Neural progenitor cell (in vitro differentiated cells): ENCODE data around the gene LRIG2. TPM values are rescaled to one million over a fixed set of nuclear protein-coding genes. Genes with fewer than 3 reads are reported as not detected.
"Not testable (repeated sequence)": the region's sequence is repeated elsewhere in the genome, so short reads cannot be mapped to it uniquely, and the experiment has no call there.

Source experiments
- DNase-seq: peaks from one replicate; pipeline ENCODE4 v3.0.0-alpha.2; 2016; ENCODE audit warnings: low spot score
- H2AFZ ChIP-seq: fragments of 200-600 bp; sonication (generic); replicated peaks from 2 replicates; pipeline ENCODE4 v1.6.1; 2016; ENCODE audit warnings: antibody characterized with exemption
- H3F3A ChIP-seq: fragments of 200-600 bp; sonication (generic); 2 replicates; pipeline ENCODE4 v1.6.1; 2016; ENCODE audit warnings: antibody characterized with exemption, low read depth
- H3K27ac ChIP-seq: fragments of 200-600 bp; sonication (generic); 2 replicates; pipeline ENCODE4 v1.5.1; 2016; ENCODE audit warnings: mild to moderate bottlenecking
- H3K27me3 ChIP-seq: fragments of 200-600 bp; sonication (generic); 2 replicates; pipeline ENCODE4 v1.6.1; 2016; ENCODE audit warnings: mild to moderate bottlenecking, moderate library complexity
- H3K36me3 ChIP-seq: fragments of 200-600 bp; sonication (generic); 2 replicates; pipeline ENCODE4 v1.5.1; 2016
- H3K4me1 ChIP-seq: fragments of 200-600 bp; sonication (generic); 2 replicates; pipeline ENCODE4 v1.6.1; 2016; ENCODE audit warnings: mixed run types
- H3K4me2 ChIP-seq: fragments of 200-600 bp; sonication (generic); 2 replicates; pipeline ENCODE4 v1.6.1; 2016
- H3K4me3 ChIP-seq: fragments of 200-600 bp; sonication (generic); 2 replicates; pipeline ENCODE4 v1.5.1; 2016
- H3K79me2 ChIP-seq: fragments of 200-600 bp; sonication (generic); 2 replicates; pipeline ENCODE4 v1.6.1; 2016; ENCODE audit warnings: low read depth
- H3K9ac ChIP-seq: fragments of 200-600 bp; sonication (generic); 2 replicates; pipeline ENCODE4 v1.6.1; 2016
- H3K9me3 ChIP-seq: fragments of 200-600 bp; sonication (generic); 2 replicates; pipeline ENCODE4 v1.5.1; 2016; ENCODE audit warnings: low read depth
- H4K20me1 ChIP-seq: fragments of 200-600 bp; sonication (generic); 2 replicates; pipeline ENCODE4 v1.6.1; 2016; ENCODE audit warnings: low read depth
- H3K27ac Mint-ChIP-seq: 3 replicates; pipeline ENCODE4 v1.8.0; 2021; ENCODE audit warnings: mixed read lengths
- H3K27me3 Mint-ChIP-seq: 2 replicates; pipeline ENCODE4 v1.8.0; 2022; ENCODE audit warnings: low read depth, mild to moderate bottlenecking, inconsistent platforms, moderate library complexity, mixed read lengths; ENCODE audit not compliant: insufficient read depth
- H3K36me3 Mint-ChIP-seq: 3 replicates; pipeline ENCODE4 v1.8.0; 2021; ENCODE audit warnings: mixed read lengths
- H3K4me1 Mint-ChIP-seq: 3 replicates; pipeline ENCODE4 v1.8.0; 2021; ENCODE audit warnings: mixed read lengths
- H3K4me3 Mint-ChIP-seq: 3 replicates; pipeline ENCODE4 v1.8.0; 2021; ENCODE audit warnings: mild to moderate bottlenecking, moderate library complexity, mixed read lengths
- H3K9me3 Mint-ChIP-seq: 3 replicates; pipeline ENCODE4 v1.8.0; 2020; ENCODE audit warnings: mixed read lengths
- CTCF ChIP-seq: fragments of 200-600 bp; sonication (generic); IDR thresholded peaks from 2 replicates; pipeline ENCODE4 v1.5.1; 2017; ENCODE audit warnings: antibody characterized with exemption, mild to moderate bottlenecking
- EZH2 ChIP-seq: fragments of 200-600 bp; sonication (generic); IDR thresholded peaks from 2 replicates; pipeline ENCODE4 v1.6.1; 2017; ENCODE audit warnings: antibody characterized with exemption, mild to moderate bottlenecking, moderate library complexity
- EZH2phosphoT487 ChIP-seq: fragments of 200-600 bp; sonication (generic); IDR thresholded peaks from 2 replicates; pipeline ENCODE4 v1.6.1; 2017; ENCODE audit warnings: antibody characterized with exemption
- total RNA-seq: library from RNA; depleted of rRNA; stranded (reverse); fragments of >200 nt; gene quantifications from 2 replicates; pipeline ENCODE4 v1.2.3, GENCODE V29; 2015; ENCODE audit warnings: low replicate concordance

LRIG2 gene
- total RNA-seq, 1 donor from 2014 or later = 24.4 TPM

- Mint-ChIP-seq H3K27me3 (peaks cover 2% of the 10 kb centered on the region), H3K9me3 (no peaks in the 10 kb centered on the region), H3K4me1 (peaks cover 6% of the 10 kb centered on the region), H3K27ac (no peak overlapping the region), H3K36me3 (no peaks in the 10 kb centered on the region), H3K4me3 (no peak overlapping the region)
- Histone ChIP-seq H3K4me2 (no peak overlapping the region), H3K79me2 (no peaks in the 10 kb centered on the region), H3K9ac (no peak overlapping the region), H3K27me3 (no peaks in the 10 kb centered on the region), H3K4me1 (peaks cover 3% of the 10 kb centered on the region), H3K36me3 (no peaks in the 10 kb centered on the region), H3K27ac (no peak overlapping the region), H2AFZ (peak overlapping the region; percentile 2), H4K20me1 (no peaks in the 10 kb centered on the region), H3F3A (no peaks in the 10 kb centered on the region), H3K4me3 (no peak overlapping the region), H3K9me3 (no peaks in the 10 kb centered on the region)
- TF ChIP-seq EZH2phosphoT487 (no peak), EZH2 (no peak), CTCF (no peak)
- DNase-seq = peak; percentile 9
These were observed 74.2 kb downstream of the LRIG2 start for GRCh38 chr1:113147073-113147625.

- Histone ChIP-seq H3K79me2 (no peaks in the 10 kb centered on the region), H3K4me1 (peaks cover 3% of the 10 kb centered on the region), H3K27ac (no peak overlapping the region), H3K27me3 (no peaks in the 10 kb centered on the region), H3K4me2 (no peak overlapping the region), H3K4me3 (no peak overlapping the region), H3K9ac (no peak overlapping the region), H2AFZ (peak overlapping the region; percentile 2), H3F3A (no peaks in the 10 kb centered on the region), H3K9me3 (no peaks in the 10 kb centered on the region), H4K20me1 (no peaks in the 10 kb centered on the region), H3K36me3 (no peaks in the 10 kb centered on the region)
- Mint-ChIP-seq H3K27me3 (peaks cover 2% of the 10 kb centered on the region), H3K27ac (peak overlapping the region; percentile 3), H3K9me3 (no peaks in the 10 kb centered on the region), H3K36me3 (no peaks in the 10 kb centered on the region), H3K4me1 (peaks cover 6% of the 10 kb centered on the region), H3K4me3 (no peak overlapping the region)
- no peak for DNase-seq
- no peak for TF ChIP-seq EZH2
- TF ChIP-seq CTCF = no peak
- no peak for TF ChIP-seq EZH2phosphoT487
These were observed 74.8 kb downstream of the LRIG2 start for GRCh38 chr1:113147826-113148225.

GRCh38 chr1:113150494-113150893 lies 77.5 kb downstream of the LRIG2 start:
- not testable (repeated sequence) for H2AFZ ChIP-seq, H3K27me3 Mint-ChIP-seq, H3K36me3 ChIP-seq, H3K4me2 ChIP-seq, H4K20me1 ChIP-seq, H3K9me3 Mint-ChIP-seq, DNase-seq, H3K4me3 Mint-ChIP-seq, H3K27ac ChIP-seq, H3K27me3 ChIP-seq, H3K4me1 Mint-ChIP-seq, H3K27ac Mint-ChIP-seq, H3K4me1 ChIP-seq, H3K79me2 ChIP-seq, H3F3A ChIP-seq, H3K36me3 Mint-ChIP-seq, H3K9me3 ChIP-seq, H3K9ac ChIP-seq, H3K4me3 ChIP-seq

GRCh38 chr1:113153116-113153803 lies 80.3 kb downstream of the LRIG2 start:
- H3K36me3 ChIP-seq = no peaks in the 10 kb centered on the region
- peaks cover 6% of the 10 kb centered on the region for H3K9me3 ChIP-seq
- Mint-ChIP-seq H3K4me1 (no peaks in the 10 kb centered on the region), H3K9me3 (peaks cover 17% of the 10 kb centered on the region), H3K27me3 (peaks cover 2% of the 10 kb centered on the region), H3K27ac (no peak overlapping the region), H3K36me3 (peaks cover 2% of the 10 kb centered on the region), H3K4me3 (no peak overlapping the region)
- H3K27me3 ChIP-seq = no peaks in the 10 kb centered on the region
- H3K79me2 ChIP-seq = no peaks in the 10 kb centered on the region
- no peaks in the 10 kb centered on the region for H3K4me1 ChIP-seq
- H3K9ac ChIP-seq = no peak overlapping the region
- no peaks in the 10 kb centered on the region for H4K20me1 ChIP-seq
- no peak for TF ChIP-seq EZH2
- TF ChIP-seq EZH2phosphoT487 = no peak
- no peak for TF ChIP-seq CTCF
- no peak overlapping the region for H3K27ac ChIP-seq
- DNase-seq = no peak
- H3K4me2 ChIP-seq = no peak overlapping the region
- H3K4me3 ChIP-seq = no peak overlapping the region
- no peaks in the 10 kb centered on the region for H3F3A ChIP-seq
- peak overlapping the region; percentile 68 for H2AFZ ChIP-seq
